ENCODE measurements around the gene CHD5.

CHD5 gene

GRCh38 chr1:6090996-6091822, 88.9 kb downstream of the CHD5 start:
- Histone ChIP-seq H3K36me3 (no peaks in the 10 kb centered on the region), H3K9me3 (no peaks in the 10 kb centered on the region), H3K4me3 (no peak overlapping the region), H3K27ac (no peak overlapping the region), H3K4me1 (no peaks in the 10 kb centered on the region), H3K27me3 (peaks cover 0 to 15% of the 10 kb centered on the region in 2 donors)
- TF ChIP-seq CTCF (IDR thresholded peaks at IDR 0.05) = no peak
- intact Hi-C loops (cut with DNase I; ENCODE audit: low total_unique reads) = no loop called here
- DNase-seq = no peak

GRCh38 chr1:6090288-6090687, 89.8 kb downstream of the CHD5 start:
- intact Hi-C loops (cut with DNase I; ENCODE audit: low total_unique reads) = no loop called here
- Histone ChIP-seq H3K4me3 (no peak overlapping the region), H3K27me3 (peaks cover 0 to 14% of the 10 kb centered on the region in 2 donors), H3K27ac (no peak overlapping the region), H3K4me1 (no peaks in the 10 kb centered on the region), H3K9me3 (no peaks in the 10 kb centered on the region), H3K36me3 (no peaks in the 10 kb centered on the region)
- no peak for TF ChIP-seq CTCF (IDR thresholded peaks at IDR 0.05)
- no peak for DNase-seq

GRCh38 chr1:6088956-6089355, 91.2 kb downstream of the CHD5 start:
- H3K27ac ChIP-seq = no peak overlapping the region
- no peak for DNase-seq
- no peaks in the 10 kb centered on the region for H3K9me3 ChIP-seq
- no peak for TF ChIP-seq CTCF (IDR thresholded peaks at IDR 0.05)
- no peaks in the 10 kb centered on the region for H3K4me1 ChIP-seq
- no peaks in the 10 kb centered on the region for H3K36me3 ChIP-seq
- no peak overlapping the region for H3K4me3 ChIP-seq
- intact Hi-C loops (cut with DNase I; ENCODE audit: low total_unique reads) = no loop called here
- H3K27me3 ChIP-seq = peaks cover 0 to 8% of the 10 kb centered on the region in 2 donors

- H3K4me3 ChIP-seq = no peak overlapping the region
- H3K36me3 ChIP-seq = no peaks in the 10 kb centered on the region
- no peak for TF ChIP-seq CTCF (IDR thresholded peaks at IDR 0.05)
- no peak overlapping the region for H3K27ac ChIP-seq
- intact Hi-C loops (cut with DNase I; ENCODE audit: low total_unique reads) = no loop called here
- DNase-seq = no peak
- H3K4me1 ChIP-seq = no peaks in the 10 kb centered on the region
- H3K27me3 ChIP-seq = peaks cover 0 to 8% of the 10 kb centered on the region in 2 donors
- H3K9me3 ChIP-seq = no peaks in the 10 kb centered on the region
Measured at GRCh38 chr1:6087958-6088357, 92.2 kb downstream of the CHD5 start.

GRCh38 chr1:6087377-6087772, 92.7 kb downstream of the CHD5 start:
- Histone ChIP-seq H3K9me3 (no peaks in the 10 kb centered on the region), H3K36me3 (no peaks in the 10 kb centered on the region), H3K27ac (no peak overlapping the region), H3K4me3 (no peak overlapping the region), H3K27me3 (peaks cover 0 to 4% of the 10 kb centered on the region in 2 donors), H3K4me1 (no peaks in the 10 kb centered on the region)
- intact Hi-C loops (cut with DNase I; ENCODE audit: low total_unique reads) = no loop called here
- TF ChIP-seq CTCF (IDR thresholded peaks at IDR 0.05) = no peak
- no peak for DNase-seq

Data from tibial artery (tissue), 4 donors.